Glomerular visceral epithelial cell (primary cell): Measurements from ENCODE around the gene ATP8B2.
"Not testable (repeated sequence)": the region's sequence is repeated elsewhere in the genome, so short reads cannot be mapped to it uniquely, and the experiment has no call there.

Source experiments
- DNase-seq: peaks from one replicate; pipeline ENCODE4 v3.0.0-alpha.2; 2016; ENCODE audit errors: extremely low spot score

The ATP8B2 gene, protein sequence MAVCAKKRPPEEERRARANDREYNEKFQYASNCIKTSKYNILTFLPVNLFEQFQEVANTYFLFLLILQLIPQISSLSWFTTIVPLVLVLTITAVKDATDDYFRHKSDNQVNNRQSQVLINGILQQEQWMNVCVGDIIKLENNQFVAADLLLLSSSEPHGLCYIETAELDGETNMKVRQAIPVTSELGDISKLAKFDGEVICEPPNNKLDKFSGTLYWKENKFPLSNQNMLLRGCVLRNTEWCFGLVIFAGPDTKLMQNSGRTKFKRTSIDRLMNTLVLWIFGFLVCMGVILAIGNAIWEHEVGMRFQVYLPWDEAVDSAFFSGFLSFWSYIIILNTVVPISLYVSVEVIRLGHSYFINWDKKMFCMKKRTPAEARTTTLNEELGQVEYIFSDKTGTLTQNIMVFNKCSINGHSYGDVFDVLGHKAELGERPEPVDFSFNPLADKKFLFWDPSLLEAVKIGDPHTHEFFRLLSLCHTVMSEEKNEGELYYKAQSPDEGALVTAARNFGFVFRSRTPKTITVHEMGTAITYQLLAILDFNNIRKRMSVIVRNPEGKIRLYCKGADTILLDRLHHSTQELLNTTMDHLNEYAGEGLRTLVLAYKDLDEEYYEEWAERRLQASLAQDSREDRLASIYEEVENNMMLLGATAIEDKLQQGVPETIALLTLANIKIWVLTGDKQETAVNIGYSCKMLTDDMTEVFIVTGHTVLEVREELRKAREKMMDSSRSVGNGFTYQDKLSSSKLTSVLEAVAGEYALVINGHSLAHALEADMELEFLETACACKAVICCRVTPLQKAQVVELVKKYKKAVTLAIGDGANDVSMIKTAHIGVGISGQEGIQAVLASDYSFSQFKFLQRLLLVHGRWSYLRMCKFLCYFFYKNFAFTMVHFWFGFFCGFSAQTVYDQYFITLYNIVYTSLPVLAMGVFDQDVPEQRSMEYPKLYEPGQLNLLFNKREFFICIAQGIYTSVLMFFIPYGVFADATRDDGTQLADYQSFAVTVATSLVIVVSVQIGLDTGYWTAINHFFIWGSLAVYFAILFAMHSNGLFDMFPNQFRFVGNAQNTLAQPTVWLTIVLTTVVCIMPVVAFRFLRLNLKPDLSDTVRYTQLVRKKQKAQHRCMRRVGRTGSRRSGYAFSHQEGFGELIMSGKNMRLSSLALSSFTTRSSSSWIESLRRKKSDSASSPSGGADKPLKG

DNA sequence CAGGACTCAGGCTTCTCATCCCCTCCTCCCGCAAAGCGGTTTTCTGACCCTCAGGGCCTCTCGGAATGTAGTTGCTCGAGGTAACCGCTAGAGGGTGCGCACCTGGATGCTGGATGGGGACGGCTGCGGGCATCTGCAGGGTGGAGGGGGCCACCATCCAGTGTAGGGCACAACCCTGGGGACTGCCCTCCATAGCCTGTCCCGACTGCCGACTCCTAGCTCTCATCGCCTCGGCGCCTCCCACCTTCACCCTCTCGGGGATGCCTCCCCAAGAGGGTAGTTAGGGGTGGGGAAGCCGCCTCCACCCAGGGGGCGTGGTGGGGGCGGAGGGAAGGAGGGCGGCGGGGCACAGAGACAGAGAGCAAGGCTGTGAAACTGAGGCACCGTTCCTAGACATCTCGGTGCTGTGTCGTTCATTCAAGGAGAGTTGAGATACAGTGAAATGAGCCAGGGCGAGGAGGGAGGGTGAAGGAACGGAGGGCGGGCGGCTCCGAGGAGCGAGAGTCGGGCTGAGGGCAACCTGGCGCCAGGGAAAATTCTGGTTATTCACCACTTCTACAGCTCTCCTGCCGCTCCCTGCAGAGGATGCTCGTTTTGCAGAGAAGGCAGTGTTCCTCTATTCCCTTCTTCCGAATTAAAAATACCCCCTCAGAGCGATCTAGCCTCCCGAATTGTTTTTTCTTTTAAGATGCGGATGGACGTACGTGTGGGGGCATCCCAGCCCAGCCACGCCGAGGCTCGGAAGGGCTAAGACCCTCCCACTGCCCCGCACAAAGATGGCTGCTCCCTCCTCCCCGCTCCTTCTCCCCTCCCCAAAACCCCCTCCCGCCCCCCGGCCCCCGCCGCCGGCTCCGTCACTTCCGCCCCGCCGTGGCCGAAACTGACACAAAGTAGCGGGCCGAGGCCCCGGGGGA is at the start of gene ATP8B2:
Gene ATP8B2 (plus strand): TSS at position 857 of the 914 bp plus-strand sequence. CDS start 2,617 bp downstream, outside the sequence.
- DNase-seq: peak; percentile 80

DNA sequence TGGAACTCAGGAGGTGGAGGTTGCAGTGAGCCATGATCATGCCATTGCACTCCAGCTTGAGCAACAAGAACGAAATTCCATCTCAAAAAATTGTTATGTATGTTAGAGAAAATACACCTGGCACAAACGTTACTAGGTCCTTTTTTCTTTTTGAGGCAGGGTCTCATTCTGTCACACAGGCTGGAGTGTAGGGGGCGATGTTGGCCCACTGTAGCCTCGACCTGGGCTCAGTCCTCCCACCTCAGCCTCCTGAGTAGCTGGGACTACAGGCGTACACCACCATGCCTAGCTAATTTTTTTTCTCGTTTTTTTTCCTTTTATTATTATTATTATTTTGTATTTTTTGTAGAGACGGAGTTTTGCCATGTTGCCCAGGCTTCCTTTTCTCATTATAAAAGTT is 48.5 kb upstream of the ATP8B2 start:
- DNase-seq: no peak

DNA sequence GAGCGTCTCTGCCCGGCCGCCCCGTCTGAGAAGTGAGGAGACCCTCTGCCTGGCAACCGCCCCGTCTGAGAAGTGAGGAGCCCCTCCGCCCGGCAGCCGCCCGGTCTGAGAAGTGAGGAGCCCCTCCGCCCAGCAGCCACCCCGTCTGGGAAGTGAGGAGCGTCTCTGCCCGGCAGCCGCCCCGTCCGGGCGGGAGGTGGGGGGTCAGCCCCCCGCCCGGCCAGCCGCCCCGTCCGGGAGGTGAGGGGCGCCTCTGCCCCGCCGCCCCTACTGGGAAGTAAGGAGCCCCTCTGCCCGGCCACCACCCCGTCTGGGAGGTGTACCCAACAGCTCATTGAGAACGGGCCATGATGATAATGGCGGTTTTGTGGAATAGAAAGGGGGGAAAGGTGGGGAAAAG is 37.7 kb upstream of the ATP8B2 start:
- not testable (repeated sequence) for DNase-seq

DNA sequence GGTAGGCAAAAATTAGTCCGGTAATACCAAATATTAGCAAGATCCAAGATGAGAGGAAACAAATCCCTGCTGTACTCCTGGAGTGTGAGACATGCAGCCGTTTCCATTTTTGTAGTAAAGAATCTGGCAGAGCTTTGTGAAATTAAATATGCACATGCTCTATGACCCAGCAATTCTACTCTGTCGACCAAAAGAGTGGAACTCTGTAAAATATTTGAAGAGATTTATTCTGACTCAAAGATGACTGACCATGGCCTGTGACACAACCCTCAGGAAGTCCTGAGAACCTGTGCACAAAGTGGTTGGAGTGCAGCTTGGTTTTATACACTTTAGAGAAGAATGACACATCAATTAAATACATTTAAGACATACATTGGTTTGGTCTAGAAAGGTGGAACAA is 36.7 kb upstream of the ATP8B2 start:
- no peak for DNase-seq

DNA sequence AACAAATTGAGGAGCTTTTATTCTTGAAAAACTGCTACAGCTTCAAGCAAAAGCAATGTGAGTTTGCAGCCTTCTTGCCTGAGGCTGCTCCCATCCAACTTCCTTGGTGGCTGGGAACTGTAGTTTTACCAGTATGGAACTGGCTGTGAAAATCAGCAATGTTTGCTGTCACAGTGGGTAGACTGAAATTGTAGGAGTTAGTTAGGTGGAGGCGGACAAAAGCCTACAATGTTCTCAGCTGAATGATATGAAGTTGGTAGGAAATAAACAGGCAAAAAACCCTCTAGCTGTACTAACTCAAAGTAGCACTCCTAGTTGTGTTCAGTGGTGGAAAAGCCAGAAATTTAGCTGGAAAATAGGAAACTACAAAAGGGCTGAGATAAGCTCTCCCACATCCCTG is 34.4 kb upstream of the ATP8B2 start:
- no peak for DNase-seq

DNA sequence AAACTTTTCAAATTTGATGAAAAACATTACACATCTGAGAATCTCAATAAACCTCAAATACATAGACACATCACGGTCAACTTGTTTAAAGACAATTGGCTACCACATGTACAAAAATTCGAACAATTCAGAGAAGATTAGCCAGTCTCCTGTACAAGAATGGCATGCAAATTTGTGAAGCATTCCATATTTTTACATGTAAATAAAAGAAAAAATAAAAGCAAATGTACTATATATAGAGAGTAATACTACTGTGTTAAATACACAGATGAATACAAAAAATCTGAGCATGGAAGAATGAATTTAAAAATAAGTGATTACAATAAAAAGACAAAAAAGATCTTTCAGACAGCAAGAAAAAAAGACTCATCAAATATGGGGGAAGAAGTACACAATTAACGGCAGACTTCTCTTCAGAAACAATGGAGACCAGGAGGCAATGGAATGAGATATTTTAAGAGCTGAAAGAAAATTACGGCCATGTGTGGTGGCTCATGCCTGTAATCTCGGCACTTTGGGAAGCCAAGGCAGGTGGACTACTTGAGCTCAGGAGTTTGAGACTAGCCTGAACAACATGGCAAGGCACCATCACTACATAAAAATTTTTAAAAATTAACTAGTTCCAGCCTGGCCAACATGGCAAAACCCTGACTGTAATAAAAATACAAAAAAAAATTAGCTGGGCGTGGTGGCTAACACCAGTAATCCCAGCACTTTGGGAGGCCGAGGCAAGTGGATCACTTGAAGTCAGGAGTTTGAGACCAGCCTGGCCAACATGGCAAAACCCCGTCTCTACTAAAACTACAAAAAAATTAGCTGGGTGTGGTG is 29.7 kb upstream of the ATP8B2 start:
- DNase-seq: no peak

DNA sequence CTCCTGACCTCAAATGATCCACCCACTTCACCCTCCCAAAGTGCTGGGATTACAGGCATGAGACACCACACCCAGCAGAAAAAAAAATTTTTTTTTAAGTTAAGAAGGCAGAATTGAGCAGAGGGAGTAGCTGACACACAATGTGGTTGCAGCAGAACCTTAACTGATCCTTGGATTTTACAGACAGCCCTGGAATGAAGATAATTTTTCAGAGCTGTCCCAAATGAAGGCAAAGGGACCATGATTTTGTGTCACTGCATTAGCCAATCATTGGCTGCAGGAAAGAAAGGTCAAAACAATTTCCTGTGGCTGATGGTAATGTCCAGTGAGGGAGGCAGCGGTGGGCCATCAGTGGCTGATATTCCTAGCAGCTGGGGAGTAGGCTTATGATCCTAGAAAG is 23.7 kb upstream of the ATP8B2 start:
- DNase-seq: no peak

DNA sequence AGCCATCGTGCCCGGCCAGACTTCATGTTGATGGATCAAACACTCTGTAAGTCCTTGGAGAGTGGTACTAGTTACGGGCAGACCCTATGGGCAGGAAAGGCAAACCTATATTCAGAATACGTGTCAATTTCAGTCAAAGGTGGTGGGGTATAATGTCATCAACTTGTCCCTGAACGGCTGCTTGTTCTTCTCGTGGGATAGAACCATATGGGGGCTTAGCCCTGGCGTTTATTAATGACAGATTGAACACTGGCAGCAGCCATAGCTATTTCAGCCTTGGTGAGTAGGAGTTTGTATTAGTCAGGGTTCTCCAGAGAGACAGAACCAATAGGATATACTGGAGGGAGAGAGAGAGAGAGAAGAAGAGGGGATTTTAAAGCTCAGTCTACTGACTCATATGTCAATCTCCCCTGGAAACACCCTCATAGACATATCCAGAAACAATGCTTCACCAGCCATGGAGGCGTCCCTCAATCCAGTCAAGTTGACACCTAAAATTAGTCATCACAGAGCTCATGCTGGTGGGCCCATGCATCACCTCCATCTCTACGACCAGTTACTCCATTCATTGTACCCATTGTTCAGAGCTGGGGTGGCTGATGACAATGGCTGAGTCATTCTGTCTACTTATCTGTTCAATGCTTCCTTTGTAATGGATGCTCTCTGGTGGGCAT is 20.5 kb upstream of the ATP8B2 start:
- DNase-seq: peak; percentile 25

DNA sequence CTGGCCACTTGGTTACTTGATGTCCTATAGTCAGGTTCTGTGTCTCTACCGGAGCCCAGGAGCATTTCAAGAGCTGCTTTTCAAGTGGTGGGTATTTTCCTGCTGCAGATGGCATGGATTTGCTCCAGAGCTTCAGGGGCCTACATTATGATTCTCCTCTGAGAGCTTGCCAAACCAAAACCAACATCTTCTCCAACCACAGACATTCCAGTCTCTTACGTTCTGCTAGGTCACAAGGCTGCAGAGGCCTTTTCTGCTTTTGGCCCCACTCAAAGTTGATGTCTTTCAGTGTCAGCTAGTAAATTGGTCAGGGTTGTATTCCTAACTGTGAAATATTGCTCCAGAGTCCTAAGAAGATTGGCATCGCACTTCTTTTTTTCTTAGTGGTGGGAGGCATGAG is 19.2 kb upstream of the ATP8B2 start:
- DNase-seq: peak; percentile 75

DNA sequence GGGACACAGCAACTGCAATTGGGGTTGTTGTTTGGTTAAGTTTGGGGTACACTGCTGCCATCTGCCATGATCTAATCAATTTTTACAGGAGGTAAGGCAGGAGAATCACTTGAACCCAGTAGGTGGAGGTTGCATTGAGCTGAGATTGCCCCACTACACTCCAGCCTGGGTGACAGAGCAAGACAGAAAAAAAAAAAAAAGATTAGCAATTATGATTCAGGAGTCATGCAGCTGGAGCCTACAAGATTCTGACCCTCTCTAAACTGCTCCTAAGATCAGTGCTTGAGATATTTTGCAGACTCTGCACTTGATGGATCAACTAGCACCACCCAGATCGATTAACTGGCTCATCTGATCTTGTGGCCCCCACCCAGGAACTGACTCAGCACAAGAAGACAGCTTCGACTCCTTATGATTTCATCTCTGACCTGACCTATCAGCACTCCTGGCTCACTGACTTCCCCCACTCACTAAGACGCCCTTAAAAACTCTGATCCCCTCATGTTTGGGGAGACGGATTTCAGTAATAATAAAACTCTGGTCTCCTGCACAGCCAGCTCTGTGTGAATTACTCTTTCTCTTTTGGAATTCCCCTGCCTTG is 17.6 kb upstream of the ATP8B2 start:
- DNase-seq: not testable (repeated sequence)

DNA sequence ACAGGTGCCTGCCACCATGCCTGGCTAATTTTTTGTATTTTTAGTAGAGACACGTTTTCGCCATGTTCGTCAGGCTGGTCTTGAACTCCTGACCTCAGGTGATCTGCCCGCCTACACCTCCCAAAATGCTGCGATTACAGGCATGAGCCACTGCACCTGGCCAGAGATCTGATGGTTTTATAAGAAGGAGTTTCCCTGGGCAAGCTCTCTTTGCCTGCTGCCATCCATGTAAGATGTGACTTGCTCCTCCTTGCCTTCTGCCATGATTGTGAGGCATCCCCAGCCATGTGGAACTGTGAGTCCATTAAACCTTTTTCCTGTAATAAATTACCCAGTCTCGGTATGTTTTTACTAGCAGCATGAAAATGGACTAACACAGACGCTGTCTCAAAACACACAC is 16.2 kb upstream of the ATP8B2 start:
- DNase-seq: not testable (repeated sequence)

DNA sequence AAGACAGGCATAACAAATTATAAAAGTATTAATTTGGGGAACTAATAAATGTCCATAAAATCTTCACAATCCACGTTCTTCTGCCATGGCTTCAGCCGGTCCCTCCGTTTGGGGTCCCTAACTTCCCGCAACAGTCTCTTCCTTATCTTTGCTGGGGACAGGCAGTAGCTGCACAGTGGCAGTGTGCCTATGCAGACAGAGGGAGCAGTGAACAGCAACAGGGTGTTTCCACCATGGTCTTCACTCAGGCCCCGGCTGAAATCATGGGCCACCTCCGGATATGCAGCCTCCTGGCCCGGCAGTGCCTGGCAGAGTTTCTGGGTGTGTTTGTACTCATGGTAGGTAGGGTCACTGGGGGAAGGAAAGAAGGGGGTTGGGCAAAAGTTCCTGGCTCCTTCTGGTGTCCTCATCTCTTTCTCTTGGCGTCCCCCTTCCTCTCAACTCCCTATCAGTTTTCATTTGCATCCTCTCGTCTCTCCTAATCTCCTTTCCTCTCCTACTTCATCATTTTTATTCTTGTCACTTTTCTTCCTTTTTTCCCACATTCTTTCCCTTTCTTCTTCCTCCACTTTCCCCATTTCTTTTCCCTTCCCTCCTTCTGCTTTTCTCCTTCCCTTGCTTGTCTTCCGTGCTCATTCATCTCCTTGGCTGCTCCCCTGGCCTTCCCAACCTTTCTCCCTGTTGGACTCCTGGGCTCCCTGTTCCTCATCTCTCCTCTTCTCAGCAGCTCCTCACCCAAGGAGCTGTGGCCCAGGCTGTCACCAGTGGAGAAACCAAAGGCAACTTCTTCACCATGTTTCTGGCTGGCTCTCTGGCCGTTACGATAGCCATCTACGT is 12.9 kb upstream of the ATP8B2 start:
- not testable (repeated sequence) for DNase-seq

DNA sequence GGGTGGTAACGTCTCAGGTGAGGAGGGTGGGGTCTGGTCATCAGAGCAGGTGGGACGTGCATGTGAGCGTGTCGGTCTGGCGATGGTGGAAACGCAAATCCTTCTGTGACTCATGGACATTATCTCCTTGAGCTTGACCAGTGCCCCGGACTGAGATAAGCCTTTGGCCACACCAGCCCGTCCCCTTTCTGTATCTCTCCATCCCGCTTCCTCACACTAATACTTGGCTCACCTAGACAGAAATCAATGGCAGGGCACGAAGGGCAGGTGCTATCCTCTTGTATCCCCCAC is 12.3 kb upstream of the ATP8B2 start:
- DNase-seq: no peak

DNA sequence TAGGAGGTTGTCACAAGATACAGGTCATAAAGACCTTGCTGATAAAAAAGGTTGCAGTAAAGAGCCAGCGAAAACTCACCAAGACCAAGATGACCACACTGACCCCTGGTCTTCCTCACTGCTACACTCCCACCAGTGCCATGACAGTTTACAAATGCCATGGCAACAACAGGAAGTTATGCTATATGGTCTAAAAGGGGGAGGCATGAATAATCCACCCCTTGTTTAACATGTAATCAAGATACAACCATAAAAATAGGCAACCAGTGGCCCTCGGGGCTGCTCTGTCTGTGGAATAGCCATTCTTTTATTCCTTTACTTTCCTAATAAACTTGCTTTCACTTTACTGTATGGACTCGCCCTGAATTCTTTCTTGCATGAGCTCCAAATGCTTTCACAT is 11.1 kb upstream of the ATP8B2 start:
- not testable (repeated sequence) for DNase-seq

DNA sequence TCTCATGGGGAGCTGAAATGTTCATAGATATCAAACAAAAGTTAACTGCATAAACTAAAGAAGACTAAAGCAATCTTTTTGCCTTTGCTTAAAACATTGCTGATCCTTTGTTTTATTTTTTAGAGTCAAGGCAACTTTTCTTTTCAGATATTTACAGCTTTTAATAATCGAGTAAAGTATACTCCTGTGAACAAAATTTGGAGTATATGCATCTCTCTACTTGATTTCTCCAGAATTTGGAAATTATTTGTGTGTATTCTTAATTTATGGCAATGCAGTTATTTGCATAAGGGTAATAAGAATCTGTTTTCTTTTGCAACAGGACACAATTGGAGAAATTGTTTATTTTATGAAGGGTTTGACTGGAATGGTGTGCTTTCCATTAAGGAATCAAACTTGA is 8.6 kb upstream of the ATP8B2 start:
- no peak for DNase-seq

DNA sequence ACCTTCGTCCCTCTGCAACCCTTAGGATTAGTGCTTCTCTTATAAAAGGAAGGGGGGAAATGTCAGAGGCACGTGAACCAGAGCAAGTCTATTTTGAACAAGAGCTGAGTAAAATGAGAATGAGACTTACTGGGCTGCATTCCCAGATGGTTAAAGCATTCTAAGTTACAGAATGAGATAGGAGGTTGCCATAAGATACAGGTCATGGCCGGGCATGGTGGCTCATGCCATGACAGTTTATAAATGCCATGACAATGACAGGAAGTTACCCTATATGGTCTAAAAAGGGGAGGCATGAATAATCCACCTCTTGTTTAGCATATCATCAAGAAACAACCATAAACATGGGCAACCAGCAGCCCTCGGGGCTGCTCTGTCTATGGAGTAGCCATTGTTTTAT is 6.9 kb upstream of the ATP8B2 start:
- DNase-seq: no peak

DNA sequence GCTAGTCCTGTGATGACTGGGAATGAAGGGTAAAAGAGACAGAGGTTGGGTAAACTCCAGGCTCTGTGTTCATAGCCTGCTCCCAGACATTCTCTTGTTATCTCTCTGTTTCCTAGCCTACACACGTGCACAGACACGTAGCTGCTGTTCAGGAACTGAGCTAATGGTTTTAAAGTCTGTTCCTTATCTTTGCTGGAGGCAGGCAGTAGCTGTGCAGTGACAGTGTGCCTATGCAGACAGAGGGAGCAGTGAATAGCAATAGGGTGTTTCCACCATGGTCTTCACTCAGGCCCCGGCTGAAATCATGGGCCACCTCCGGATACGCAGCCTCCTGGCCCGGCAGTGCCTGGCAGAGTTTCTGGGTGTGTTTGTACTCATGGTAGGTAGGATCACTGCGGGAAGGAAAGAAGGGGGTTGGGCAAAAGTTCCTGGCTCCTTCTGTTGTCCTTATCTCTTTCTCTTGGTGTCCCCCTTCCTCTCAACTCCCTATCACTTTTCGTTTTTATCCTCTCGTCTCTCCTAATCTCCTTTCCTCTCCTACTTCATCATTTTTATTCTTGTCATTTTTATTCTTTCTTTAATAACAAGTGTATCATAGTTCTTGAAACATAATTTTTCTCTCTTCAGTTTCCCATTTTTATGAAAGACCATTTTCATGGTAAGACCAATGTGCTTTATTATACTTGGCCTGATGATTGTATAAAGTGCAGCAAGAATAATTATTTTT is 4.3 kb upstream of the ATP8B2 start, which contains the start of gene AQP10:
Gene AQP10 (plus strand): TSS at position 212 of the 727 bp plus-strand sequence. CDS start 63 bp downstream, at position 275.
- DNase-seq: no peak

DNA sequence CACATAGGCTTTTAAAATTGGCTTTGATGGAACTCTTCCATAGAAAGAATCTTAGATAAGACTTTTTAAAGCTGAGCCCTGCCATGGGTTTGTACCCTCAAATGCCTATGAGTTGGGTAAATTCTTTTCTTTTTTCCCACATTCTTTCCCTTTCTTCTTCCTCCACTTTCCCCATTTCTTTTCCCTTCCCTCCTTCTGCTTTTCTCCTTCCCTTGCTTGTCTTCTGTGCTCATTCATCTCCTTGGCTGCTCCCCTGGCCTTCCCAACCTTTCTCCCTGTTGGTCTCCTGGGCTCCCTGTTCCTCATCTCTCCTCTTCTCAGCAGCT is 3.8 kb upstream of the ATP8B2 start:
- not testable (repeated sequence) for DNase-seq
